HepG2 (cell line): ENCODE data around the gene CCT7. TPM values are rescaled to one million over a fixed set of nuclear protein-coding genes. Genes with fewer than 3 reads are reported as not detected.
A peak's percentile ranks its signal among the peaks of the same experiment; 100 is the strongest.

ENCODE experiments used
- ADNP ChIP-seq: sonication (generic); formaldehyde crosslinking; IDR thresholded peaks from 2 replicates; pipeline ENCODE4 v1.4.0; 2020; ENCODE audit warnings: missing genetic modification reagents
- ATF1 ChIP-seq: IDR thresholded peaks from 2 replicates; pipeline ENCODE4 v1.6.1; 2016; ENCODE audit warnings: mild to moderate bottlenecking, control low read depth
- DMTF1 ChIP-seq: sonication (generic); formaldehyde crosslinking; IDR thresholded peaks from 2 replicates; pipeline ENCODE4 v1.4.0; 2020; ENCODE audit warnings: mild to moderate bottlenecking, missing genetic modification reagents
- DNMT1 ChIP-seq: sonication (generic); formaldehyde crosslinking; IDR thresholded peaks from 2 replicates; pipeline ENCODE4 v1.5.1; 2020; ENCODE audit warnings: mild to moderate bottlenecking, missing genetic modification reagents
- FOXC1 ChIP-seq: sonication (generic); formaldehyde crosslinking; IDR thresholded peaks from 2 replicates; pipeline ENCODE4 v1.8.0; 2022; ENCODE audit warnings: mild to moderate bottlenecking, missing genetic modification reagents, borderline replicate concordance
- GFI1 ChIP-seq: sonication (generic); formaldehyde crosslinking; IDR thresholded peaks from 2 replicates; pipeline ENCODE4 v1.5.0; 2020; ENCODE audit warnings: missing genetic modification reagents, mild to moderate bottlenecking, borderline replicate concordance
- JDP2 ChIP-seq: sonication (generic); formaldehyde crosslinking; IDR thresholded peaks from 2 replicates; pipeline ENCODE4 v1.8.1; 2022; ENCODE audit warnings: missing genetic modification reagents, borderline replicate concordance
- MNT ChIP-seq: fragments of 450-650 bp; IDR thresholded peaks from 2 replicates; pipeline ENCODE4 v1.6.1; 2016
- NFE2L2 ChIP-seq: fragments of 150-350 bp; IDR thresholded peaks from 2 replicates; pipeline ENCODE4 v1.6.1; 2014; ENCODE audit warnings: low read length
- RAD21 ChIP-seq: fragments of 450-650 bp; formaldehyde crosslinking; IDR thresholded peaks from 2 replicates; pipeline ENCODE4 v1.5.0; 2020; ENCODE audit warnings: mild to moderate bottlenecking
- RELA ChIP-seq: sonication (generic); formaldehyde crosslinking; IDR thresholded peaks from 2 replicates; pipeline ENCODE4 v1.4.0; 2020; ENCODE audit warnings: missing genetic modification reagents
- SKI ChIP-seq: fragments of 450-650 bp; IDR thresholded peaks from one replicate; pipeline ENCODE4 v1.6.1; 2018; ENCODE audit warnings: mild to moderate bottlenecking; ENCODE audit not compliant: partially characterized antibody
- SOX13 ChIP-seq, 3 experiments: fragments of 450-650 bp in 1 of 3; sonication (generic) in 1 of 3; formaldehyde crosslinking in 1 of 3; IDR thresholded peaks in 2 of 3; conservative IDR thresholded peaks in 1 of 3; 2 replicates each; pipeline versions ENCODE4 v1.5.0 to v1.6.1; 2016 to 2020; ENCODE audit warnings: antibody characterized with exemption in 1 of 3, mild to moderate bottlenecking in 1 of 3, missing compliant biosample characterization in 1 of 3, missing genetic modification reagents in 1 of 3, moderate library complexity in 1 of 3
- XRCC5 ChIP-seq: fragments of 200-400 bp; formaldehyde crosslinking; optimal IDR thresholded peaks from 2 replicates; pipeline ENCODE3; 2017; ENCODE audit warnings: mild to moderate bottlenecking, low read length
- ZBTB39 ChIP-seq: sonication (generic); formaldehyde crosslinking; IDR thresholded peaks from 2 replicates; pipeline ENCODE4 v1.5.0; 2020; ENCODE audit warnings: missing genetic modification reagents
- ZIK1 ChIP-seq: sonication (generic); formaldehyde crosslinking; IDR thresholded peaks from 2 replicates; pipeline ENCODE4 v1.5.0; 2020; ENCODE audit warnings: mild to moderate bottlenecking, low read depth, missing genetic modification reagents, borderline replicate concordance
- ZNF235 ChIP-seq: sonication (generic); formaldehyde crosslinking; IDR thresholded peaks from 2 replicates; pipeline ENCODE4 v1.8.1; 2023; ENCODE audit warnings: mild to moderate bottlenecking, missing genetic modification reagents, borderline replicate concordance
- ZNF33B ChIP-seq: sonication (generic); formaldehyde crosslinking; IDR thresholded peaks from 2 replicates; pipeline ENCODE4 v1.5.1; 2020; ENCODE audit warnings: mild to moderate bottlenecking, missing genetic modification reagents
- ZNF549 ChIP-seq: sonication (generic); formaldehyde crosslinking; IDR thresholded peaks from 2 replicates; pipeline ENCODE4 v1.5.0; 2020; ENCODE audit warnings: missing genetic modification reagents
- ZNF550 ChIP-seq: sonication (generic); formaldehyde crosslinking; IDR thresholded peaks from 2 replicates; pipeline ENCODE4 v1.4.0; 2020; ENCODE audit warnings: mild to moderate bottlenecking, missing genetic modification reagents, borderline replicate concordance
- ZNF564 ChIP-seq: sonication (generic); formaldehyde crosslinking; IDR thresholded peaks from 2 replicates; pipeline ENCODE4 v1.8.1; 2023; ENCODE audit warnings: mild to moderate bottlenecking, missing genetic modification reagents
- ZNF619 ChIP-seq: sonication (generic); formaldehyde crosslinking; IDR thresholded peaks from 2 replicates; pipeline ENCODE4 v1.4.0; 2020; ENCODE audit warnings: mild to moderate bottlenecking, missing genetic modification reagents
- polyA plus RNA-seq, 8 experiments: library from polyadenylated mRNA; depleted of rRNA in 3 of 8; stranded (reverse) in 7 of 8; unstranded in 1 of 8; fragments of >200 nt; fragmentation: Illumina TruSeq in 4 of 8; extraction: Trizol in 4 of 8; gene quantifications; 2 replicates each; pipeline versions ENCODE4 v1.2.1 to v1.2.3, GENCODE V29; 2011 to 2016; ENCODE audit warnings: low read depth in 4 of 8, missing spikeins in 1 of 8, mixed read lengths in 1 of 8; ENCODE audit not compliant: insufficient read depth in 1 of 8
- total RNA-seq, 5 experiments: library from RNA; depleted of rRNA; stranded (reverse); fragments of >200 nt; fragmentation: Illumina TruSeq; extraction: Trizol; gene quantifications; 2 replicates each; pipeline ENCODE4 v1.2.3, GENCODE V29; 2016; ENCODE audit warnings: low read depth in 1 of 5
- TF ChIP-seq, protein P1 (sequence below): sonication (generic); IDR thresholded peaks from 2 replicates; pipeline ENCODE4 v1.6.1; 2016; ENCODE audit warnings: low read depth, borderline replicate concordance

The CCT7 gene
- total and polyA plus RNA-seq, 2 of the 13 experiments (the other 11 are each of a cell fraction or from before 2014, with no cell fraction given): 347 to 517 TPM

GRCh38 chr2:73232403-73233153 lies 1.5 kb upstream of the CCT7 start (continued):
- TF ChIP-seq ZNF549 (CRISPR knock-in tag) (no peak), SKI (no peak), ADNP (no peak), JDP2 (CRISPR knock-in tag) (no peak; the same call in 1 of the 2 replicates), XRCC5 (no peak), GFI1 (CRISPR knock-in tag) (no peak), NFE2L2 (no peak), ZNF235 (peak; percentile 27; the same call in 1 of the 2 replicates), ZIK1 (CRISPR knock-in tag) (no peak), ZNF550 (CRISPR knock-in tag) (0 out of 2 replicates have a peak, but pooled peaks have one; percentile 65), ZNF619 (0 out of 2 replicates have a peak, but pooled peaks have one; percentile 14), FOXC1 (CRISPR knock-in tag) (0 out of 2 replicates have a peak, but pooled peaks have one; percentile 9), ATF1 (CRISPR knock-in tag) (no peak), RELA (CRISPR knock-in tag) (no peak), SOX13 (IDR thresholded peaks at IDR 0.05) (no peak), SOX13 (CRISPR knock-in tag; conservative IDR thresholded peaks at IDR 0.05 in 1 of 2, IDR thresholded peaks at IDR 0.05 in 1 of 2) (no peak), DMTF1 (CRISPR knock-in tag) (no peak; the same call in 1 of the 2 replicates), ZBTB39 (peak; percentile 47; the same call in 1 of the 2 replicates), ZNF33B (CRISPR knock-in tag) (no peak), ZNF564 (CRISPR knock-in tag) (no peak), DNMT1 (CRISPR knock-in tag) (no peak), RAD21 (peak; percentile 65), MNT (peak; percentile 61)
- TF ChIP-seq, protein P1, sequence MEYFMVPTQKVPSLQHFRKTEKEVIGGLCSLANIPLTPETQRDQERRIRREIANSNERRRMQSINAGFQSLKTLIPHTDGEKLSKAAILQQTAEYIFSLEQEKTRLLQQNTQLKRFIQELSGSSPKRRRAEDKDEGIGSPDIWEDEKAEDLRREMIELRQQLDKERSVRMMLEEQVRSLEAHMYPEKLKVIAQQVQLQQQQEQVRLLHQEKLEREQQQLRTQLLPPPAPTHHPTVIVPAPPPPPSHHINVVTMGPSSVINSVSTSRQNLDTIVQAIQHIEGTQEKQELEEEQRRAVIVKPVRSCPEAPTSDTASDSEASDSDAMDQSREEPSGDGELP: no peak
